ENCODE results near the gene PCK2. TPM values are rescaled to one million over a fixed set of nuclear protein-coding genes. Genes with fewer than 3 reads are reported as not detected.
"Not testable (repeated sequence)": the region's sequence is repeated elsewhere in the genome, so short reads cannot be mapped to it uniquely, and the experiment has no call there.

The PCK2 gene
- total RNA-seq, 1 experiment from 2014 or later, result 16.8 TPM

GRCh38 chr14:24103451-24103850 lies 9.3 kb downstream of the PCK2 start:
- ChIA-PET CTCF (no interaction called here), POLR2A (ENCODE audit: low non-redundant PET) (no interaction called here)
- no peak for DNase-seq (ENCODE audit: low spot score)
- H3K4me1 ChIP-seq (ENCODE audit: insufficient read depth, low read length, poor library complexity, severe bottlenecking), result no peaks in the 10 kb centered on the region
- TF ChIP-seq CTCF (conservative IDR thresholded peaks at IDR 0.05; ENCODE audit: low read depth, low read length) (no peak), EZH2 (IDR thresholded peaks at IDR 0.05; ENCODE audit: borderline replicate concordance, low read depth, low read length, poor library complexity, severe bottlenecking) (no peak)
- peaks cover 21% of the 10 kb centered on the region for H3K36me3 ChIP-seq (ENCODE audit: insufficient read depth, low read length, poor library complexity, severe bottlenecking)
- H3K27ac ChIP-seq (ENCODE audit: low read depth, low read length, poor library complexity, severe bottlenecking), result no peak overlapping the region
- BruUV-seq (replicated peaks), result no TSS peak
- H3K27me3 ChIP-seq (replicated peaks; ENCODE audit: insufficient read depth, low read depth, low read length, poor library complexity), result no peaks in the 10 kb centered on the region
- H3K9me3 ChIP-seq (ENCODE audit: low read depth, low read length, poor library complexity, severe bottlenecking), result no peaks in the 10 kb centered on the region
- intact Hi-C loops (cut with micrococcal nuclease; ENCODE audit: unreplicated experiment), result no loop called here
- H3K4me3 ChIP-seq (ENCODE audit: low read depth, low read length, poor library complexity, severe bottlenecking), result no peak overlapping the region

GRCh38 chr14:24105609-24106239 lies 11.6 kb downstream of the PCK2 start:
- CTCF ChIA-PET; H3K36me3 ChIP-seq (ENCODE audit: insufficient read depth, low read length, poor library complexity, severe bottlenecking); H3K27ac ChIP-seq (ENCODE audit: low read depth, low read length, poor library complexity, severe bottlenecking); BruUV-seq (replicated peaks); H3K4me3 ChIP-seq (ENCODE audit: low read depth, low read length, poor library complexity, severe bottlenecking); H3K27me3 ChIP-seq (replicated peaks; ENCODE audit: insufficient read depth, low read depth, low read length, poor library complexity); H3K9me3 ChIP-seq (ENCODE audit: low read depth, low read length, poor library complexity, severe bottlenecking); DNase-seq (ENCODE audit: low spot score); H3K4me1 ChIP-seq (ENCODE audit: insufficient read depth, low read length, poor library complexity, severe bottlenecking): not testable (repeated sequence)
- intact Hi-C loops (cut with micrococcal nuclease; ENCODE audit: unreplicated experiment), result loop anchor here (5.0 kb wide), 1 partner anchor 48 kb away; no protein-coding TSS in a partner anchor
- POLR2A ChIA-PET (ENCODE audit: low non-redundant PET), result interaction anchor here (0.7 to 1.6 kb wide), 3 partner anchors 9 to 12 kb away, joined by 3 to 5 read pairs (median 5); partner anchors contain the start of genes DCAF11, NRL and PCK2

- no peak for TF ChIP-seq EZH2 (IDR thresholded peaks at IDR 0.05; ENCODE audit: borderline replicate concordance, low read depth, low read length, poor library complexity, severe bottlenecking)
- TF ChIP-seq CTCF (conservative IDR thresholded peaks at IDR 0.05; ENCODE audit: low read depth, low read length), result no peak
- H3K4me1 ChIP-seq (ENCODE audit: insufficient read depth, low read length, poor library complexity, severe bottlenecking), result no peaks in the 10 kb centered on the region
- H3K4me3 ChIP-seq (ENCODE audit: low read depth, low read length, poor library complexity, severe bottlenecking), result no peak overlapping the region
- POLR2A ChIA-PET (ENCODE audit: low non-redundant PET), result interaction anchor here (1.1 to 1.6 kb wide), 2 partner anchors 8 to 13 kb away, joined by 5 read pairs; partner anchors contain the start of genes DCAF11, NRL and PCK2
- no peak for DNase-seq (ENCODE audit: low spot score)
- H3K36me3 ChIP-seq (ENCODE audit: insufficient read depth, low read length, poor library complexity, severe bottlenecking), result peaks cover 6% of the 10 kb centered on the region
- no peaks in the 10 kb centered on the region for H3K9me3 ChIP-seq (ENCODE audit: low read depth, low read length, poor library complexity, severe bottlenecking)
- CTCF ChIA-PET, result interaction anchor here (0.7 kb wide), 1 partner anchor 16 kb away, joined by 11 read pairs; no protein-coding TSS in a partner anchor
- H3K27me3 ChIP-seq (replicated peaks; ENCODE audit: insufficient read depth, low read depth, low read length, poor library complexity), result no peaks in the 10 kb centered on the region
- no TSS peak for BruUV-seq (replicated peaks)
- intact Hi-C loops (cut with micrococcal nuclease; ENCODE audit: unreplicated experiment), result loop anchor here (5.0 kb wide), 1 partner anchor 49 kb away; no protein-coding TSS in a partner anchor
- no peak overlapping the region for H3K27ac ChIP-seq (ENCODE audit: low read depth, low read length, poor library complexity, severe bottlenecking)
These were observed 12.7 kb downstream of the PCK2 start for GRCh38 chr14:24106672-24107271.

Data from A673 (cell line).